GM18873 (cell line): ENCODE measurements around the gene LAMA4.
"Not testable (repeated sequence)": the region's sequence is repeated elsewhere in the genome, so short reads cannot be mapped to it uniquely, and the experiment has no call there.

Experiments used
- ATAC-seq: cut with Tn5 transposase; IDR thresholded peaks from one replicate; pipeline ENCODE4 v1.9.1; 2021; ENCODE audit warnings: mild to moderate bottlenecking, moderate library complexity, moderate number of reproducible peaks; ENCODE audit not compliant: unreplicated experiment, low FRiP score

Gene LAMA4

GRCh38 chr6:112113431-112113830 lies 140.9 kb downstream of the LAMA4 start:
- no peak for ATAC-seq

DNA sequence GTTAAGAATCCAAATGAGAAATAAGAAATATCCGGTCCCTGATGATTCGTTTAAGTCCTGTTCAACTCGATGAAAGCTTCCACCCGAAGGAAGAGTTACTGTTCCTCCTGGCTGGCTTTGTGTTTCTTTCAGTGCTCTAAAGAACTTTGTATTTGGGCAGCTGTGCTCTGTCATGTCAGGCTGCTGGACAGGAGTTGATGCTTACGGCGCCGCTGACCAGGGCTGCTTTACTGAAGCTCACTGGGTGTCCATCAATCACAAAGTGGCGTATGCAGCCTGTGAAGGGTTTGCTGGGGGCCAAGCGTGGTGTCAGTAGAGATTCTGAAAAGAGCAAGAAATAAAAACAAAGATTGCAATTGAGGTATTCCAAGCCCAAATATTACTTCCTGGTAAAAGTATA lies 145.1 kb downstream of the LAMA4 start:
- ATAC-seq, result no peak

DNA sequence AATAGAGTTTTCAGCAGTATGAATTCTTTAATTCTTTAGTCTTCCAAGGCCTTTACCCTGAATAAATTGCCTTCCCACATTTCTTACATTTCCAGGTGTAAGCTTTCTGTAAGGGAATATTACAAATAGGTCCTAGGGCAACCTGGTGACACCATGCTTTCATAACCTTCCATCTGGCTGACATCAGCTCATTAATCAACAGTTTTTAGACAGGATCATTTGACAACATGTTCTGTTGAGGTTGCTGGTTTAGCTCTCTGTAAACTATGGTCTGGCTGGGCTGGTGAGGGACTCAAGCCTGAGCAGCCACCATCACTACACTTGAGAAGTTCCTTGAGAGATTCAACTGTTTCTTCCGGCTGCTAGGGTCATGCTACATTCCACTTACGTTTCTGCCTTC lies 147.8 kb downstream of the LAMA4 start:
- ATAC-seq, result no peak

DNA sequence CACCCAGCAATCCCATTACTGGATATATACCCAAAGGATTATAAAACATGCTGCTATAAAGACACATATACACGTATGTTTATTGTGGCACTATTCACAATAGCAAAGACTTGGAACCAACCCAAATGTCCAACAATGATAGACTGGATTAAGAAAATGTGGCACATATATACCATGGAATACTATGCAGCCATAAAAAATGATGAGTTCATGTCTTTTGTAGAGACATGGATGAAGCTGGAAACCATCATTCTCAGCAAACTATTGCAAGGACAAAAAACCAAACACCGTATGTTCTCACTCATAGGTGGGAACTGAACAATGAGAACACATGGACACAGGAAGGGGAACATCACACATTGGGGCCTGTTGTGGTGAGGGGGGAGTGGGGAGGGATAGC lies 148.3 kb downstream of the LAMA4 start:
- not testable (repeated sequence) for ATAC-seq

DNA sequence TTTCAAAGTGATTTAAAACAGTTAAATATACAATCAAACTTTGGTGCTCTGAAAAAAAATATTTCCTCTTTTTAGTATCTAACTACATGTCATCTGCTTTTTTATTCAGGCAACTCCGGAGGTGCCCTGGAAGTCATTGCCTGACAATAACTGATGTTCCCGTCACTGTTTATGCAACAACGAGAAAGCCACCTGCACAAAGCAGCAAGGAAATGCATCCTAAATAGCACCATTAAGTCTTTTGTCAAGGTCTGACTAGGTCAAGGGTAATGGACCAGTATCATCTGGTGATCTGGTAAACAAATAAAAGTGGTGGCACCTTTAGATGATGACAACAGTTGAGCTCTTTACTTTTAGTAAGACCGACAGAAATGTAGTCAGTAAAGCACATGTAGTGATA lies 153.8 kb downstream of the LAMA4 start:
- no peak for ATAC-seq

DNA sequence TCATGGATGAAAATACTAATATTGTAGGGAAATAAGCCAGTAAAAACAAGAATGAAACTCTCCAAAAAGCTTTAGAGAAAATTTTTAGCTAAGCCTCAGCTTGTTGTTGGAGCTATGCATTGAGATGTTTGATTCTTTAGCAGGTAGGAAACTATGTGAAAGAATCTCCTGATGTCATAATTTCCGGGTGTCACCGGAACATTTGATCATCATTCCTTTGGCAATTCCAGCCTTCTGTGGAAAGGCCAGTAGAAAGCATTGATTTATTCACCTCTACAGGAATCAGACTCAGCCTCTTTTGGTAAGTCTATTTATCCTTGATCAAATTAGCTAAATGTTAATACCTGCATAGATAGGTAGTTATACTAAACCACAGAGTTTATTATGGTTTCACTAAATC lies 157.5 kb downstream of the LAMA4 start:
- no peak for ATAC-seq

DNA sequence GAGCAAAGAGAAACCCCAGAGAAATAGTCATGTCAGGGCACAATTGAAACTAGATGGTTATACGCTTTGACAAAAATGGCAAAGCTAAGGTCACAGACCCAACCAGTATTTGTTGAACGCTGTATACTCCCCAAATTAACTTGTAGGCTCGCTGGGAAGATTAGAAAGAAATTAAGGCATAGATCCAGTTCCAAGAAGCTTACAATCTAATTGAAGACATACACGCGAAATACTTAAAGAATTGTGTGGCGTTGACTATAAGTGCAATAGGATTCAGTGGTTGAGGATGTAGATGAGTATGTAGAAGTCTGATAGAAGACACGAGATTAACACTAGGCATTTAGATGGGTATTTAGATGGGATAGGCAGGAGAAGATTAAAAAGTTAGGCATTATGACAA lies 166.5 kb downstream of the LAMA4 start:
- no peak for ATAC-seq

GRCh38 chr6:112087136-112087911 lies 167.0 kb downstream of the LAMA4 start, which contains the start of the genes FAM229B and TUBE1:
Gene FAM229B (plus strand): TSS chr6:112087591. CDS start chr6:112099284, 11,693 bp downstream.
Gene TUBE1 (minus strand): TSS chr6:112087482. CDS start chr6:112087434, 48 bp downstream.
- peak; percentile 98 for ATAC-seq

DNA sequence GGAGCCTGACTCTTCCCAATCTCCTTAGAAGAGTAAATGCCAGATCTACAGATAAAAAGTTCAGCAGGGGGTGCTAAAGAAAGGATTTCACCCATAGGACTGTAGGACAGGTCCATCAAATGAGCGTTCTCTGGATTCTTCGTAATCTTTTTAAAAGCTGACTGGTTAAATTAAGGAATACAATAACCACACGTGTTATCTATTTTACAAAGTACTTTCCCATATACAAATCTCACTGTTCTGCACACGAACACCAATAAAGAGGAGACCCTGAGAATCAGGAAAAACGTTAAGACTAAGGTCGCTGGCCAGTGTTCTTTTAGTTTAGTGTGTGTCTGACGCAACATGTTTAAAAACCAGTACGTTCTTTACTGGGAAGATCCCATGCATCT lies 167.6 kb downstream of the LAMA4 start:
- peak; percentile 18 for ATAC-seq

- ATAC-seq, result no peak
Measured at GRCh38 chr6:112085286-112086065, 168.9 kb downstream of the LAMA4 start.

GRCh38 chr6:112081569-112081968 lies 172.8 kb downstream of the LAMA4 start:
- no peak for ATAC-seq

DNA sequence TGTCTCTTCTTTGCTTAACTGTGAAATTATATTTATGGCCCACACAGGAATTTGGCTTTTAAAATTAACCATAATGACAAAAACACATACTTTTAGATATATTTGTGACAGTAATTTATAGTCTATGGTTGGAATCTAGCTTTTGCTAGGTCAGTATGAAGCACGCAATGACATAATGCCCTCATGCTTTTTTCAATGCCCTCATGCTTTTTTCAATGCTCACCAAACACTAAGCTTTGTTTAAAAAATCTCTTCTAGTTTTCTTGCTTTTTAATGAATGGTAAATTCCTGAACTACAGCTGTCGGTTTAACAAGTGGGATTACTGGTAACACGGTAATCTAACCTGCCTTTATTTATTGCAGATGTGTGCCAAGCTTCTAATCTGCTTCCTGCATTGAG lies 187.8 kb downstream of the LAMA4 start:
- no peak for ATAC-seq

GRCh38 chr6:112065426-112065986 lies 188.9 kb downstream of the LAMA4 start:
- no peak for ATAC-seq

- ATAC-seq, result no peak
Measured at GRCh38 chr6:112062966-112063365, 191.4 kb downstream of the LAMA4 start.

- no peak for ATAC-seq
Measured at GRCh38 chr6:112061605-112062004, 192.8 kb downstream of the LAMA4 start.
